K562 (cell line): Measurements from ENCODE around the gene KRT39. TPM values are rescaled to one million over a fixed set of nuclear protein-coding genes. Genes with fewer than 3 reads are reported as not detected.

Source experiments
- ATAC-seq: fragments of 200-7000 bp; cut with Tn5 transposase; 3 replicates; pipeline ENCODE4 v1.9.1; 2020; ENCODE audit warnings: moderate library complexity
- BruUV-seq: library from RNA; stranded (reverse); fragments of 400-500 nt; replicated peaks from 2 replicates; lab custom pipeline; 2021; lab: Mats Ljungman, UMichigan
- CTCF ChIA-PET: fragments of 300-600 bp; formaldehyde crosslinking; extraction: SDS; loops from one replicate; lab custom pipeline; 2021; ENCODE audit warnings: low intra/inter-chr PET ratio; lab: Yijun Ruan, JAX
- POLR2A ChIA-PET: fragments of 300-600, 350-650 bp; sonication (Branson Sonifier 250); formaldehyde crosslinking; extraction: SDS; loops from one replicate; lab custom pipeline; 2021; ENCODE audit warnings: antibody characterized with exemption, inconsistent platforms; lab: Yijun Ruan, JAX
- DNase-seq, 4 experiments: peaks; one replicate each; pipeline versions ENCODE4 v3.0.0 to v3.0.0-alpha.2; 2011 to 2018; ENCODE audit warnings: low spot score in 3 of 4, mixed read lengths in 3 of 4; ENCODE audit errors: extremely low read depth in 1 of 4
- FAIRE-seq: peaks from 2 replicates; lab custom pipeline; 2011; peaks lifted over from hg19 to GRCh38; lab: Jason Lieb, UNC
- H2AFZ ChIP-seq: 2 replicates; pipeline ENCODE4 v1.6.0; 2011; ENCODE audit warnings: low read depth, low read length, control low read depth, inconsistent platforms
- H3K27ac ChIP-seq: fragments of 200-600 bp; 3 replicates; pipeline ENCODE4 v1.8.0; 2011; ENCODE audit warnings: low read depth, mild to moderate bottlenecking, control low read depth, inconsistent platforms, low read length, moderate library complexity, mixed read lengths; ENCODE audit errors: extremely low read depth
- H3K27me3 ChIP-seq, 2 experiments: fragments of 300-600 bp in 1 of 2; 2 replicates in 1 of 2; 3 replicates in 1 of 2; pipeline versions ENCODE4 v1.6.0 to v1.8.0; 2011; ENCODE audit warnings: inconsistent platforms in 2 of 2, low read length in 2 of 2, mild to moderate bottlenecking in 1 of 2, mixed read lengths in 1 of 2, moderate library complexity in 1 of 2; ENCODE audit not compliant: control insufficient read depth in 2 of 2, insufficient read depth in 2 of 2
- H3K36me3 ChIP-seq: fragments of 300-600 bp; 3 replicates; pipeline ENCODE4 v1.8.0; 2011; ENCODE audit warnings: mild to moderate bottlenecking, low read length, inconsistent platforms; ENCODE audit not compliant: control insufficient read depth, insufficient read depth
- H3K4me1 ChIP-seq, 2 experiments: fragments of 200-600 bp in 1 of 2; replicated peaks in 1 of 2; 2 replicates in 1 of 2; 3 replicates in 1 of 2; pipeline versions ENCODE4 v1.5.1 to v1.8.0; 2011; ENCODE audit warnings: inconsistent platforms in 2 of 2, low read length in 2 of 2, mild to moderate bottlenecking in 1 of 2, mixed read lengths in 1 of 2, moderate library complexity in 1 of 2; ENCODE audit not compliant: control insufficient read depth in 2 of 2, insufficient read depth in 2 of 2
- H3K4me2 ChIP-seq: 2 replicates; pipeline ENCODE4 v1.6.1; 2011; ENCODE audit warnings: low read length, control low read depth, inconsistent platforms, mixed read lengths; ENCODE audit not compliant: insufficient read depth
- H3K4me3 ChIP-seq: fragments of 200-600 bp; sonication (generic), shearing (Covaris generic); 2 replicates; pipeline ENCODE4 v1.5.1; 2016; ENCODE audit warnings: control low read depth, inconsistent platforms
- H3K79me2 ChIP-seq: fragments of 200-600 bp; 3 replicates; pipeline ENCODE4 v1.8.0; 2011; ENCODE audit warnings: low read length, inconsistent platforms; ENCODE audit not compliant: control insufficient read depth, insufficient read depth
- H3K9ac ChIP-seq, 2 experiments: 2 replicates each; pipeline versions ENCODE4 v1.6.0 to v1.6.1; 2011; ENCODE audit warnings: low read depth in 2 of 2, low read length in 2 of 2, control low read depth in 1 of 2, inconsistent platforms in 1 of 2, mild to moderate bottlenecking in 1 of 2, mixed read lengths in 1 of 2; ENCODE audit not compliant: insufficient read depth in 1 of 2
- H3K9me1 ChIP-seq: one replicate; pipeline ENCODE4 v1.6.0; 2011; ENCODE audit warnings: inconsistent platforms, mild to moderate bottlenecking, low read length, moderate library complexity; ENCODE audit not compliant: control insufficient read depth, insufficient read depth
- H3K9me3 ChIP-seq: replicated peaks from 2 replicates; pipeline ENCODE4 v1.5.1; 2011; ENCODE audit warnings: low read depth, low read length, inconsistent platforms; ENCODE audit not compliant: control insufficient read depth, insufficient read depth
- H4K20me1 ChIP-seq: replicated peaks from 2 replicates; pipeline ENCODE4 v1.6.1; 2011; ENCODE audit warnings: low read length, inconsistent platforms, mixed read lengths; ENCODE audit not compliant: control insufficient read depth, insufficient read depth
- BHLHE40 ChIP-seq: IDR thresholded peaks from 2 replicates; pipeline ENCODE4 v1.6.1; 2011; ENCODE audit warnings: low read length, improper control_type of control experiment
- CBFB ChIP-seq: sonication (generic); formaldehyde crosslinking; IDR thresholded peaks from 2 replicates; pipeline ENCODE4 v1.4.0; 2020; ENCODE audit warnings: mild to moderate bottlenecking, missing genetic modification reagents
- HNRNPH1 ChIP-seq: fragments of 200-400 bp; formaldehyde crosslinking; optimal IDR thresholded peaks from 2 replicates; pipeline ENCODE3; 2017; ENCODE audit warnings: low read depth, mild to moderate bottlenecking, low read length, moderate library complexity
- KLF10 ChIP-seq: fragments of 250-450 bp; sonication (Bioruptor Pico); IDR thresholded peaks from 2 replicates; pipeline ENCODE4 v1.6.1; 2021; ENCODE audit warnings: matching md5 sums
- MEF2D ChIP-seq: conservative IDR thresholded peaks from 2 replicates; pipeline ENCODE4 v1.6.1; 2016; ENCODE audit warnings: low read depth, missing genetic modification characterization, missing compliant biosample characterization
- PHF8 ChIP-seq: fragments of 200-600 bp; sonication (generic); IDR thresholded peaks from 2 replicates; pipeline ENCODE4 v1.6.1; 2012; ENCODE audit warnings: mixed run types, mild to moderate bottlenecking, inconsistent platforms, low read length, moderate library complexity, borderline replicate concordance
- WHSC1 ChIP-seq: IDR thresholded peaks from one replicate; pipeline ENCODE4 v1.6.1; 2012; ENCODE audit warnings: low read length, control low read depth, inconsistent platforms
- WGBS: fragments of 100-300 bp; shearing (Covaris generic); methylation state at CpG from one replicate; pipeline ENCODE4 v1.1.6; 2016; ENCODE audit warnings: low coverage, mixed read lengths; ENCODE audit not compliant: insufficient coverage; ENCODE audit errors: missing lambda C conversion rate; 5-methylcytosine and 5-hydroxymethylcytosine counted together
- in situ Hi-C: fragments of 300-500 bp; cut with MboI; formaldehyde crosslinking; loops from 4 replicates; pipeline ENCODE4 v1.15.0; 2018; ENCODE audit warnings: inconsistent platforms, mixed read lengths
- intact Hi-C: fragments of 100-400 bp; cut with micrococcal nuclease; formaldehyde crosslinking; loops from 2 replicates; pipeline ENCODE4 v1.14.2; 2022
- polyA plus RNA-seq, 8 experiments: library from polyadenylated mRNA; depleted of rRNA in 4 of 8; stranded (reverse) in 5 of 8; unstranded in 3 of 8; fragments of >200 nt; fragmentation: Nextera tagmentation in 2 of 8; fragmentation: Illumina TruSeq in 1 of 8; extraction: Ambion mirVana in 2 of 8; extraction: Trizol in 1 of 8; gene quantifications; 2 replicates each; pipeline versions ENCODE4 v1.2.1 to v1.2.3, GENCODE V29; 2011 to 2014; ENCODE audit warnings: inconsistent platforms in 1 of 8, missing spikeins in 1 of 8
- total RNA-seq, 7 experiments: library from RNA; depleted of rRNA in 6 of 7; stranded (reverse); fragments of >200 nt in 6 of 7; fragmentation: Illumina TruSeq in 2 of 7; extraction: Trizol in 2 of 7; gene quantifications; 2 replicates each; pipeline versions ENCODE4 v1.2.1 to v1.2.3, GENCODE V29; 2011 to 2021; ENCODE audit warnings: low replicate concordance in 1 of 7
- TF ChIP-seq, protein P1 (sequence below): fragments of 250-450 bp; sonication (Bioruptor Pico); IDR thresholded peaks from 2 replicates; pipeline ENCODE4 v1.8.0; 2021; ENCODE audit warnings: moderate library complexity, mild to moderate bottlenecking, inconsistent platforms
- TF ChIP-seq, protein P2 (sequence below): fragments of 450-650 bp; conservative IDR thresholded peaks from 2 replicates; pipeline ENCODE4 v1.6.1; 2016; ENCODE audit warnings: missing genetic modification characterization, low read depth, mild to moderate bottlenecking, control low read depth, missing compliant biosample characterization
- TF ChIP-seq, protein P3 (sequence below): fragments of 250-450 bp; sonication (Bioruptor Pico); IDR thresholded peaks from 2 replicates; pipeline ENCODE4 v1.9.0; 2021; ENCODE audit warnings: mild to moderate bottlenecking
- TF ChIP-seq, protein P4 (sequence below): fragments of 250-450 bp; sonication (Bioruptor Pico); IDR thresholded peaks from 2 replicates; pipeline ENCODE4 v1.8.0; 2021; ENCODE audit warnings: mild to moderate bottlenecking, moderate library complexity
- TF ChIP-seq, protein P5 (sequence below), 2 experiments: fragments of 450-650 bp in 1 of 2; sonication (generic) in 1 of 2; formaldehyde crosslinking in 1 of 2; IDR thresholded peaks in 1 of 2; conservative IDR thresholded peaks in 1 of 2; 2 replicates each; pipeline versions ENCODE4 v1.6.1 to v1.8.1; 2016 to 2023; ENCODE audit warnings: mild to moderate bottlenecking in 2 of 2, moderate library complexity in 2 of 2, inconsistent platforms in 1 of 2, missing genetic modification reagents in 1 of 2

KRT39 gene
- total and polyA plus RNA-seq, 9 of the 15 experiments (the other 6 are each of a cell fraction or from before 2014, with no cell fraction given) = not detected

DNA sequence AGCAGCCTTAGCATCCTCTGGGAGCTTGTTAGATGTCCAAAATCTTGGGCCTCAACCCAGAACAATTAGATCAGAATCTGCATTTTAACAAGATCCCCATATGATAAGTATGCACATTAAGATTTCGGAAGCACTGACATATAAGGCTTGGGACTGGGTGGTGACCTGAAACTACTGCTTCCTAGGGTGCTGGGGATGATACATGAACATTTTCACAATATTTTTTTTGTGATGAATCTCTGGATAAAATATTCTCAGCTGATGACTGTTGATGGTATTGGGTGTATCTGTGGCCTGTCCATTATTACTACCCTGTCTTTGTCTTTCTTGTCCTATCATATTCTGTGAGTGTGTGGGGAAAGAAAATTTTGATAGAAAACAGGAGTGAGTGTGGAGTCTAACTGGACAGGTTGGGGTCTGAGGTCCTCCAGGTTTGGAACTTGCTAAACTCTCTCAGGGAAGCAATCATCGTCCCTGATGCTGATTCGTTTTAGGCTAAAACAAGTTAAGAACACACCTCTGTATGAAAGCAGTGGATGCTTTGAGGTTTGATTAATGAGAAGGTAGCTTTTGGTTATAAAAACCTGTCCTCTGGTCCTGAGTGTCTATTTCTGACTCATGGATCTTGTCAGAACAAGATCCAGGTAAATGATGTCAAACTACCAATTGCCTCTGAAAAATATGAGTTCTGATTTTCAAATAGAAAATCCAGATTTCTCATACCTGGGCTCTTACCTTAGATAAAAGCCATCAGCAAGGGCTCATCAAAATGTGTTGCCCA lies 52.5 kb downstream of the KRT39 start:
- no peaks in the 10 kb centered on the region for H4K20me1 ChIP-seq
- no peaks in the 10 kb centered on the region for H3K36me3 ChIP-seq
- H3K9me1 ChIP-seq = no peaks in the 10 kb centered on the region
- H3K9ac ChIP-seq = no peak overlapping the region
- BruUV-seq = no TSS peak
- no peak overlapping the region for H3K4me2 ChIP-seq
- in situ Hi-C loops = no loop called here
- H3K4me3 ChIP-seq = no peak overlapping the region
- H3K27me3 ChIP-seq = peaks cover 18 to 21% of the 10 kb centered on the region in 2 experiments; a peak in 4 of 5 replicates
- no peak overlapping the region for H3K27ac ChIP-seq
- H2AFZ ChIP-seq = no peak overlapping the region
- no peaks in the 10 kb centered on the region for H3K4me1 ChIP-seq
- CTCF ChIA-PET = no interaction called here
- intact Hi-C loops = no loop called here
- TF ChIP-seq MEF2D = no peak
- TF ChIP-seq, protein P1, sequence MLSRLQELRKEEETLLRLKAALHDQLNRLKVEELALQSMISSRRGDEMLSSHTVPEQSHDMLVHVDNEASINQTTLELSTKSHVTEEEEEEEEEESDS (CRISPR knock-in tag) = no peak
- TF ChIP-seq BHLHE40 = no peak
- TF ChIP-seq KLF10 (CRISPR knock-in tag) = no peak
- TF ChIP-seq, protein P2, sequence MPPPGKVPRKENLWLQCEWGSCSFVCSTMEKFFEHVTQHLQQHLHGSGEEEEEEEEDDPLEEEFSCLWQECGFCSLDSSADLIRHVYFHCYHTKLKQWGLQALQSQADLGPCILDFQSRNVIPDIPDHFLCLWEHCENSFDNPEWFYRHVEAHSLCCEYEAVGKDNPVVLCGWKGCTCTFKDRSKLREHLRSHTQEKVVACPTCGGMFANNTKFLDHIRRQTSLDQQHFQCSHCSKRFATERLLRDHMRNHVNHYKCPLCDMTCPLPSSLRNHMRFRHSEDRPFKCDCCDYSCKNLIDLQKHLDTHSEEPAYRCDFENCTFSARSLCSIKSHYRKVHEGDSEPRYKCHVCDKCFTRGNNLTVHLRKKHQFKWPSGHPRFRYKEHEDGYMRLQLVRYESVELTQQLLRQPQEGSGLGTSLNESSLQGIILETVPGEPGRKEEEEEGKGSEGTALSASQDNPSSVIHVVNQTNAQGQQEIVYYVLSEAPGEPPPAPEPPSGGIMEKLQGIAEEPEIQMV (tag) = no peak
- no peak for TF ChIP-seq PHF8
- TF ChIP-seq, protein P3, sequence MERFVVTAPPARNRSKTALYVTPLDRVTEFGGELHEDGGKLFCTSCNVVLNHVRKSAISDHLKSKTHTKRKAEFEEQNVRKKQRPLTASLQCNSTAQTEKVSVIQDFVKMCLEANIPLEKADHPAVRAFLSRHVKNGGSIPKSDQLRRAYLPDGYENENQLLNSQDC (CRISPR knock-in tag) = no peak
- TF ChIP-seq, protein P4, sequence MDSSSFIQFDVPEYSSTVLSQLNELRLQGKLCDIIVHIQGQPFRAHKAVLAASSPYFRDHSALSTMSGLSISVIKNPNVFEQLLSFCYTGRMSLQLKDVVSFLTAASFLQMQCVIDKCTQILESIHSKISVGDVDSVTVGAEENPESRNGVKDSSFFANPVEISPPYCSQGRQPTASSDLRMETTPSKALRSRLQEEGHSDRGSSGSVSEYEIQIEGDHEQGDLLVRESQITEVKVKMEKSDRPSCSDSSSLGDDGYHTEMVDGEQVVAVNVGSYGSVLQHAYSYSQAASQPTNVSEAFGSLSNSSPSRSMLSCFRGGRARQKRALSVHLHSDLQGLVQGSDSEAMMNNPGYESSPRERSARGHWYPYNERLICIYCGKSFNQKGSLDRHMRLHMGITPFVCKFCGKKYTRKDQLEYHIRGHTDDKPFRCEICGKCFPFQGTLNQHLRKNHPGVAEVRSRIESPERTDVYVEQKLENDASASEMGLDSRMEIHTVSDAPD (CRISPR knock-in tag) = no peak
- TF ChIP-seq CBFB (CRISPR knock-in tag) = no peak
- no peak for TF ChIP-seq WHSC1
- no peak for TF ChIP-seq HNRNPH1
- TF ChIP-seq, protein P5, sequence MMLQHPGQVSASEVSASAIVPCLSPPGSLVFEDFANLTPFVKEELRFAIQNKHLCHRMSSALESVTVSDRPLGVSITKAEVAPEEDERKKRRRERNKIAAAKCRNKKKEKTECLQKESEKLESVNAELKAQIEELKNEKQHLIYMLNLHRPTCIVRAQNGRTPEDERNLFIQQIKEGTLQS (IDR thresholded peaks at IDR 0.05) = no peak
- TF ChIP-seq, protein P5 (CRISPR knock-in tag; conservative IDR thresholded peaks at IDR 0.05) = no peak
- no peaks in the 10 kb centered on the region for H3K9me3 ChIP-seq
- FAIRE-seq (no peak), ATAC-seq (no peak), DNase-seq (no peak)
- H3K79me2 ChIP-seq = no peaks in the 10 kb centered on the region
- WGBS = 0% methylated on average over 3 of the region's 3 CpGs
- POLR2A ChIA-PET = interaction anchor here (0.7 to 1.6 kb wide), 2 partner anchors 30 to 54 kb away, joined by 3 to 4 read pairs; no protein-coding TSS in a partner anchor
